ENCODE data around the gene ANXA6.

The ANXA6 gene

DNA sequence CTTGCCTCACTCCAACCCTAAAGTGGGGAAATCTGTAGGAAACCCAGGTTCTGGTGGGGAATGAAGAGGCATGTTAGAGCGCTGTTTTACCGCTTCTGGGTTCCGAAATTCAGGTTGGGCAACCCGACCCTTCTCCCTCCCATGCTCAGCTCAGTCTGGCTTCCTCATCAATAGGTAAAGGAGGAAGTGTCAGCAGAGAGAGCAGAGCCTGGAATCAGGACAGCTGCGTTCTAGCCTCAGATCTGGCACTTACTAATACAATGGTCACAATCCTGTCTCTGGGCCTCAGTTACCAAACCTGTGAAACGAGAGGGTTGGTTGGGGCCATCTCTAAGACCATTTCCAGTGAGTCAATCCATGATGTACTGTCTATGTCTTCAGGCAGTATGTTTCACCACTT lies 60.5 kb downstream of the ANXA6 start:
- no peak for DNase-seq

DNA sequence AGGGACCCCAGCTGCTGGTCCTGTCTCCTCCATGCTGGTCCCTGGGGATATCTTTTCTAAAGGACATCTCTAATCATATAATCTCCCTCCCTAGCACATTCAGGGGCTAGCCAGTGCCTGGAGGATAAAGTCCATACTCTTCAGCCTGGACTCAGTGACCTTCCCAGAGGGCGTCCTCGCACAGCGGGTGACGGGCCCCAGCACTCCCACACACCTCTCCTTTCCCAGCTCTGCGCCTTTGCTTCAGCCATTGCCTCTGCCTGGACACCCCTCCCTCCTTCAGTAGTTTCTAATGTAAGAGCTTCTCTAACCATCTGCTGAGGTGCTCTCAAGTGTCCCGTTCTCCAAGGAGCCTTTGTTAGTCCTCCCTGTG lies 61.6 kb downstream of the ANXA6 start:
- DNase-seq, result no peak

DNA sequence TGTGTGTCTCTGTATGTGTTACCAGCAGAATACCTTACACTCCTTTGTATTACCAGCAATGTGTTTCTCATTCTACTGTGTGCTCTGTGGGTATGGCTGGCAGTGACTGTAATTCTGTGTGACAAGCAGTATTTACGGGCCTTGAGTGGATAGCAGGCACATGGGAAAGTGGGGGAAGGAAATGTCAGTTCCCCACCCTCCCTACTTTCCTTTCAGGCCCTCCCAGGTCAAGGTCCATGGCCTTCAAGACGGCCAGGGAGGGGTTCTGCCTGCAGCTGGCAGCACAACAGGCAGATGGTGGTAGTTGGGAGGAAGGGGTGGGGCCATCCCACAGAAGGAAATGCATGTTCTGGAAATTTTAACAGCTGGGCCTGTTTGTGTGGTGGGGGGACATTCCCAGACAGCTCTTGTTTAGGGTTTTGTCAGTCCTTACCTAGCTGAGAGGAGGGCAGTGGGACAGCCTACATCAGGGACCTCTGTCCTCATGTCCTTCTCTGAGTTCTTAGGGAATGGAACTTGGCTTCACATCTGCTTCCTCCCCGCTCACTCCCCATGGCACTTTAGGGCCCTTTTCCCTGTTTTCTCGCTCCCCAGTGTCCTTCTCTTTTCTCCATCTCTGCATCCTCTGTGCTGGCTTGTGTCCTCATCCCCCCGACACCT lies 62.1 kb downstream of the ANXA6 start:
- DNase-seq, result no peak

DNA sequence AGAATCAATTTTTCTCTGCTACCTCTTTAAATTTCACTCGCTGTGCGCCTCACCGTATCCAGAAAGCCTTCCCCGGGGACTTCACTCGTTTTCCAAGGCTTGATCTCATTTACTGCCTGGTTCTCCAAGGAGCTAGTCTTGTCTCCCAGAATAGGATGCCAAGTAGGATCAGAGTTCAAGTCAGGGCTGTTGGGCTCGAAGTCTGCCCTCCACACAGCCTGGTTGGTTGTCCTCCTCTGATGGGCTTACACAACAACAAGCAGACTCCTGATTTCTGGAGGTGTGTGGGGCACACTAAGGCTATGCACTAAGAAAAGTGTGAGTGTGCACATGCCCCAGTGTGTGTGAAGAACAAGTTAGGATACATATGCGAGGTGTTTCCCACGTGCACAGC lies 62.7 kb downstream of the ANXA6 start:
- no peak for DNase-seq

DNA sequence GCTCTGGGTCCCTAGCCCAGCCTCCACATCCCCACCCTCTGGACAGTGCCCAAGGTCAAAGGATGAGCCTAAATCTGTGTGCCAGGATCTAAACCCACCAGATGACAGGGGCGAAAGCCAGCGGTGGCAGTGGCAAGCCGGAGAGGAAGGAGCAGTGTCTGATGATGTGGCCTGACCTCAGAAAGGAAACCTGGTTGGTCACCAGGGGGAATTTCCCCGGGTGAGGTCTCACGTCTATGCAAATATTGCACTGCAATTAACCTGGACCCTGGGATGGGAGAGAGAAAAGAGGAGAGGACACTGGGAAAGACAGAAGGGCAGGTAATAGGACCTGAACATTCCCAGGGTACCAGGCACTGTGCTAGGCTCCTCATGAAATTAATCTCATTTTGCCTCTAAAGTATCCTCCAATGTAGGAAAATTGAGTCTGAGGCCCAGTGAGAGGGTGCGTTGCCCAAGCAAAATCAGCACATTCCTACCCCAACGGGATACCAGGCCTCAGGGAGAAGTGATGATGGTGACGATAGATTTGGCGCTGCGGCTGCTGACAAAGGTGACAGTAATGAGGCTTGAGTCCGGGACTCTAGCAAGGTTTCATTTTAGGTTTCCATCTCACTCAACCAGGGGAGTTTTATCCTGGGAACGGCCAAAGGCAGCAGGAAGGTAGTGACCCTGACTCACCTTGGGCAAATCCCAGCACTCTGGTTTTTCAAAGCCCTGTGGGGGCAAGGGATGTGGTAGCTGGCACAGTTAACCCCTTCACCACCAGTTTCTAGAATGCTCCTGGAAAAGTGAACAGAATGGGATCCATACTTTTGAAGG lies 63.3 kb downstream of the ANXA6 start:
- DNase-seq, result no peak

DNA sequence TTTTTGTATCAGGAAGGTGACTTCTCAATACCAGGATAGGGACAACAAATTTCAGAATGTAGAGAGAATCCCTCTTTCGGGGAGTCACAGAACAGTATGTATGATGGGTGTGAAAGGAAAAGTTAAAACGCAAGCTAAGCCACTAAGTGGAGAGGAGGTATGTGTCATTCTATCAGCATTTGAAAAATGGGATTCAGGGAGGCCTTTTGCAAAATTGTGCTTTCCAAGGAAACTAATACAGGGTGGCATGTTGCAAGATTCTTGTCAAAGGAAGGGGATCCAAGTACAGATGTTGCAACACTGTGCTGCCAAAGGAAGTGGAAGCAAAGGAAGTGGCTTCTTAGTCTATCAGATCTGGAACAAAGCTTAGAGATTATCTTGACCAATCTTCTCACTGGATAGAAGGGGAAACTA lies 64.1 kb downstream of the ANXA6 start:
- DNase-seq, result no peak

DNA sequence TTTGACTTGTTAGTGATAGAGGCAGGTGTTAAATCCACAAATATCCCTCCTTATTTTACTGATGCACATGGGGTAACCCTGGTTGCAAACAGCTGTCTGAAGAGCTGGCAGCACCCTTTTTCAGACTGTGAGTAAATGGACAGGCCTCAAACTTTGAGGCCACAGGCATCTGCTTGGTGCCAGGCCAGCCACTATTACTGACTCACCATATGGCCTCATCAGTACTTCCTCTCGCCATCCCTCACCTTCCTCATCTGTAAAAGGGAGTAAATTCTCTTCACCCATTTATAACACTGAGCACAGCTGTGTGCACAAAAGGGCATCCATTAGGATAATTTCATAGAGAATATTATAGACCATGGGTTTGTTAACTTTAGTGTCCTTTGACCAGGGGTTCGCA lies 64.8 kb downstream of the ANXA6 start:
- DNase-seq, result no peak

DNA sequence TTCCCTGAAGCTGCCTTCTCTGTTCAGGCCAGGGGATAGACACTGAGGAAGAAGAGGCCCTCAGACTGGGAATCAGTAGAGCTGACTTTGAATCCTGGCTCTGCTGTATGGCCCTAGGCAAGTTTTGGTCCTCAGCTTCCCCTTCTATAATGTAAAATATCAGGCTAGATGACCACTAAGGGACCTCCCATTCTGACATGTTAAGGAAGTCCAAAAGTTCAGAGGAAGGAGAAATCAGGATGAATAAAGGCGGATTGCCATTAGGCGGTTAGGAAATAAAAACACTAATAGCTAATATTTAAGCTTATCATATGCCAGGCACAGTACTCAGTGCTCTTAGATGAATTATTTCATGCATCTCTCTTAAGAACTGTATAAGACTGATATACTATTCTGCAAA lies 67.9 kb downstream of the ANXA6 start:
- no peak for DNase-seq

DNA sequence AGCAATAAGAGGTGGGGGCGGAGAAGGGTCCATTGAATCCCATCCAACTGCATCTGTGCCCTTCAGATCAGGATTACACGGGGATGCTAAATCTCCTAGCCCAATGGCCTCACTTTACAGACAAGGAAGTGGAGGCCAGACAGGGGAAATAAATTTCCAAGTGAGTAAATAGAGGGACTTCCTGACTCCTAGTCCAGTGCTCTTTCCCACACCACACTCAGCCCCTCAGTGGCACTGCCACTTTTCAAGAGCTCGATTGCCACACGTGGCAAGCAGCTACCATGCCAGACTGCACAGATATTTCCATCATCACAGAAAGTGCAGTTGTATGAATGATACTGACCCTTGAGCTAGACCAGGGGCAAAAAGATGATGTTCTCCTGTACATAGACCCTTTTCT lies 68.6 kb downstream of the ANXA6 start:
- DNase-seq, result no peak

DNA sequence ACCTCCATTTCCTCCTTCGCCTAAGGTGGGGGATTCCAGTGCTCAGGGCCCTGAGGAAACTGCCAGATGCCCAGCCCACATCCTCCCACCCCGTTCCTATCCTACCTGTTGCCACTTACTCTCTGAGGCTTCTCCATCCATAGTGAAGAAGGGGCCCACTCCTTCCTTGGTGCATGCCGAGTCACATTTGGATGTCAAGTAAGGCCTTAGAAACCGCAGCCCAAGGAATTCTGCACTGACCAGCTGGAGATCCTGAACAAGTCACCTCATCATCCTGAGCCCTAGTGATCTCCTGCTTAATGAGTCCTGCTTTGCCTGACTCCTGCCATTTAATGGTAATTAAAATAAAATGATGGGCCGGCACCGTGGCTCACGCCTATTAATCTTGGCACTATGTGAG lies 70.1 kb downstream of the ANXA6 start:
- no peak for DNase-seq

DNA sequence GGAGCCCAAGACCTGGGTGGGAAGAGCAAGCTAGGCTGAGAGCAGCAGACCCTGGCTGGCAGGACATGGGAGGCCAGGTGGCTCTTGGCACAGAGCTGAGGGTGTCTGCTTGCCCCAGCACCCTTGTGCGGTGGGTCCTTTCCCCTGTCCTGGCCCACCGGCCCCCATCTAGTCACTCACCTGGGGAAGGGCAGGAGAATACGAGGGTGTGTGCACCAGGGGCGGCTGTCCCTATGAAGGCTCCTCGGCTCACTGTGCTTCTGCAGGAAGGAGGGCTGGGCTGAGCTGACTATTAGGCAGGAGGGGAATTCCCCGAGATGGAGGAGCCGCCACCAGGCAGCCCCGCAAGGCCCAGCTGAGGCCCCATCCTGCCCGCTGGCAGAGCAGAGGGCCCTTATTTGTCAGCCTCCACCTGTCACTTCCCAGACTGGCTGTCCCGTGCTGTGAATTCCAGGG lies 70.6 kb downstream of the ANXA6 start:
- no peak for DNase-seq

DNA sequence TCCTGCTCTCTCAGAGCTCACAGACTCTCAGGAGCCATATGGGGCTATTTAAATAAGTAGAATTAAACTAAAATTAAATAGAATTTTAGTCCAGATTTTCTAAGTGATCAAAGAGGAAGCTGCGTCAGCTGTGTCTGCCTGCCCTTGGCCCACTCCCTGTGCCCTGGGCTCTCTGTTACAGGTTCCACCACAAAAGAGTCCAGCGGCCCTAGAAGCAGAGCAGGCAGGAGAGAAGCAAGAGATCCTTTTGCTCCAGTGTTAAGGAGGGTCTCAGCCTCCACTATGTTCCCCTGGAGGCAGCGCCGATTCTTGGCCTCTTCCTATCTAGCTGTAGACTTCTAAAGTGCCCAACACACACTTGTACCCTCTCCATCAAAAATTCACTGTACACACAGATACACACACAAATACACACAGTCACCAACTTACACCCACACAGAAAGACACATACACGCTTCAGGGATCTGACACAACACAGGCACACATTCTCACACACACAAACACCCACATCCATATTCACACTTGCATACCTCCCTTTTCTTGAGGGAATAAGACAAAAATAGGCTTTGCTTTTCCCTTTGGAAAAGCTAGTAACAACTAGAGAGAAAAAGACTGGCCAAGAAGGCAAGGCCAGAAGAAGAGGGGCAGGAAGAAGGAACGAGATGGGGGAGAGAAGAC lies 71.2 kb downstream of the ANXA6 start:
- DNase-seq, result no peak

DNA sequence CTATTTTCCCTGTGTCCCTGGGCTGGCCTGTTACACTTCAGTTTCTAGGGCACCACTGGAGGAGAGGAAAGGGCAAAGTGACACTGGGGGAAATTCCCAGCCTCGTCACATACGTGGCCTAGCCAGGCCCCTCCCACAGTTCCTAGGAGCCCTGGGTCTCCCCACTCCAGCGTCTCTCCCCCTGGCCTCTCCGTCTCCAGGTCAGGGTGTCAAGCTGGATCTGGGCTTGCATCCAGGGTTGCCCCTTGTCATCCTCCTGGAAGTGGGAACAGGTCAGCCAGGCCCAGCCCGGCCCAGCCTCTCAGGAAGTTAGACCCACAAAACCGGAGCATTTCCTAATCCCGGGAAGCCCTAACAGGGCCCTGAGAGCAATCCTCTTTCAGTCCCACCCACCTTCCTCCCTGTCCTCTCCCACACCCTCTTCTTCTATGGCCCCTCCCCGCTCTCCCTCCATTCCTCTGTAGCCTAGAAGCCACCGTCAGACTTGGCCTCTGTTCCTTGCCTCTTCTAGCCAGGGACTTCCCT lies 72.0 kb downstream of the ANXA6 start:
- no peak for DNase-seq

DNA sequence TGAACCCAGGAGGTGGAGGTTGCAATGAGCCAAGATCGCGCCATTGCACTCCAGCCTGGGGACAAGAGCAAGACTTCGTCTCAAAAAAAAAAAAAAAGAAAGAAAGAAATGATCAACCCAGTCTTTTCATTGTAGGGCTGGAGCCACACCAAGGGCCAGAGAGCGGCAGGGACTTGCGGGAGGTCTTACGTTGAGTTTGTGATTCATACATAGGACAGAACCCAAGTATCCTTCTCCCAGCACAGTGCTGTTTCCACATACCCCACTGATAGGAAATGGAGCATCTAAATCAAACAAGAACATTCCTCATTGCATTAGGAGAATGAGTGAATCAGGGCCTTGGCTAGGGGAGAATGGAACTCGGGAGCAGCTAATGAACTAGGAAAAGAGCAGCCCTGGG lies 73.2 kb downstream of the ANXA6 start:
- no peak for DNase-seq

DNA sequence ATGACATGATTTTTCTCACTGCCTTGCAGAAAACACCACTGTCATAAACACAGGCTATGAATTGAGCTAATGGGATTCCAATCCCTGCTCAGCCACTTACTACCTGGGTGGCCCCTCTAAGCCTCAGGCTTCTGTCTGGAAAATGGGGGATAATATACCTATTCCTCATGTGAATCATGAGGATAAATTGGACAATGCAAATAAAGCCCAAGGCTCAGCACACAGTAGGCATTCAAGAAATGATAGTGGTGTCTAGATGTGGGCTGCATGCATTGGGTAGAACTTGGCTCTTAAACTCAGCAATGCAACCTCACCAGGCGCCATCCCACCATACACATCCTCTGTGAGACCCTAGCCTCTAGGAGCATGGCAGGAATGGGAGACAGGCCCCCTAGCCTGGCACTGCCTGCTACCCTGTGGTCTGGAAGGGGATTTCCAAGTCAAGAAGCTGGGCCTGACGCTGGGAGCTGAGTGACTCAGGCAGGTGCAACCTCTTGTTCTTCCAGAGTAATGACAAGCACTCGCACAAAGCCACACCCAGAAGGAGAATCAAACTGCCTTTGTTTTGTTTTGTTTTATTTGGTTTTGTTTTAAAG lies 74.4 kb downstream of the ANXA6 start:
- DNase-seq, result peak; percentile 18

DNA sequence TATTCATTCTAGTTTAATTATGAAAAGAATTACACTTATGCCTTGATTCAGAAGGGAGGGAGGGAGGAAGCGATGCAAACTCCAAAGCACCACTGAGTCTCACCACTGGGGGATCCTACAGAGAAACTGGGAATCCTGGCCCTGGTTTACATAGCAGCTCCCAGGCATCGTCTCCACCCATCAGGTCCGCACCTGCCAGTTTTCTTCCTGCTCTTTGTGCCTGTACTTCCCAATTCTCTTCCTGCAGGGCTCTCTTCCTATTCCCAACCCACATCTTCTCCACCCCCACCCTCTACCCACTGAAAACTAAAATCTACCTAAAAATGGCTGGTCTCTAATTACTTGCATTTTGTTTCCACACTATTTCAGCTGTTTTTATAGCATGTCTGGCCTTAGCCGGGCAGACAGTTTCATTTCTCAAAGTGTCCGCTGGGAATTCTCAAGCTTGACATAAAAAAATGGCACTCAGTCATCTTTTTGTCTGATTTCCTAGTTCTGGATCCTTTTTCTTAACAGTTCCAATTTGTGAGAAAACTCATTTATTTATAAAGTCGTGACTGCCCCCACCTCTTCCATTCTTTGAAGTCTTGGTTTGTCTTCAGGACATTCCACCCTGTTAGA lies 75.2 kb downstream of the ANXA6 start:
- DNase-seq, result peak; percentile 9

DNA sequence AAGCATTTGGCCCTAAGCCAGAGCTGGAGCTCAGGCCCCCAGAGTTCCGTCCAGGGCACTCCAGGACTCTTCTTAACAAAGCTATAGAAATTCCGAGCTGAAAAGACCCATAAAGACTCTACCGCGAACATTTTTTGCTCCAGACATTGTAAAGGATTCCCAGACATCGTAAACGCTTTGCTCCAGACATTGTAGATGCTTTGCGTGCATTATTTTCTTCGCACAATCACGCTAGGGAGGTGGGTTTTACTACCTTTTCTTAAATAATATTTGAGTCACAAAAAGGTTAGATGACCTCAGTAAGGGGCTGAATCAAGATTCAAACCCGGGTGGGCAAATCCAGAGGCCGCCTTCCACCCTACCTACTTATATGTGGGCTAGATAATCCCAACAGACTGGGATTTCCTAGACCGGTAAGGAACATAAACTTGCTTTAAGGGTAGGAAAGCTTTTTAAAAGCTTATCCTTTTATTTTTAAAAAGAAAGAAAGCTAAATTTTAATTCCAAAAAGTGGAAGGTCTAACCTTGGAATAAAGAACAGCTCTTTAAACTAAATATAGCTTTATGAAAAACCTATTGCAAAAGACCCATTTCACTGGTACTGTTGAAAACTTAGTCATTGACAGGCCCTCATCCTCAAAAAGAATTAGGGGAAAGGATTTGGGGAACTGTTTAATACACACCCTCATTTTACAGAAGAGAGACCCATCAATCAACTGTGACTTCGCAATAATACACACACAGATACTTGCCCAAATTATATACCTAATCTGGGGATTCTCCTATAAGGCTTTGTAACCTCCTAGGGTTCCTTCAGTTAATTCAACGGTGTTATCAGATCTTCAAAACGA lies 75.9 kb downstream of the ANXA6 start:
- DNase-seq, result peak; percentile 29

DNA sequence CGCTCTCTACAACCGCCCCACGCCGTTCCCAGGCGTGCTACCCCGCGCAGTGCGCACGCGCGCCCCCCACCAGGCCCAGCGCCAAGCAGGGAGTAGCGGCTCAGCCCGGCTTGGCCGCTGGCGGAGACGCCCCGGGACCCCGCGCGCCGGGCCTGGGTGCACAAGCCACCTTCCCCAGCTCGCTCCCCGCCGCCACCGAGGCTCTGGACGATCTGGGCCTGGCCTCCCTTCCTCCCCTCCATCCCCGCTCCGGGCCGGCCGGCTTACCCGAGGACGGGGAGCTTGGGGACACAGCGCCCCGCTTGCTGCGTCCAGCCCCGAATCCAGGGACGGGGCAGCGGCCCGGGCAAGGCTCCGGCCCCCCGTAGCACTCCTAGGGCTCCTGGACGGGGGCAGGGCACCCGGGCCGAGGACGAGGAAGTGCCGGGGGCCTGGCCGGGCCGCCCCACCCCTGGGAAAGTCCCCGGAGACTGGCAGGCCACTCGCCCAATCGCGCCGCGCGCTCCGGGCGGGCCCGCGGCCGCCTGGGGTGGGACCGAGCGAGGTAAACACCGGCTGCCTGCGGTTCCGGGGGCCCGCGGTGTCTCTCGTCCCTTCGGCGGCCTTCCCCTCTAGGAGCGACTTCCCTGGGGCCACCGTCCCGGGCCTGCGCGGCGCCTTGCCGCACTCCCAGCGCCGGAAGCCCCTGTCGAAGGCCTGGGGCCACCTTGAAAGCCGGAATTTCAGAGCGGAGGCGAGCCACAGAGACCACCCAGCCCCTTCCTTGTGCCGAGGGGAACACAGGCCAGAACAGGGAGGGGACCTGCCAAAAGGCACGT lies 76.8 kb downstream of the ANXA6 start, which contains the start of gene TNIP1:
Gene TNIP1 (minus strand): TSS at position 422 of the 818 bp plus-strand sequence. CDS start 15,939 bp downstream, outside the sequence.
- peak; percentile 62 for DNase-seq

DNA sequence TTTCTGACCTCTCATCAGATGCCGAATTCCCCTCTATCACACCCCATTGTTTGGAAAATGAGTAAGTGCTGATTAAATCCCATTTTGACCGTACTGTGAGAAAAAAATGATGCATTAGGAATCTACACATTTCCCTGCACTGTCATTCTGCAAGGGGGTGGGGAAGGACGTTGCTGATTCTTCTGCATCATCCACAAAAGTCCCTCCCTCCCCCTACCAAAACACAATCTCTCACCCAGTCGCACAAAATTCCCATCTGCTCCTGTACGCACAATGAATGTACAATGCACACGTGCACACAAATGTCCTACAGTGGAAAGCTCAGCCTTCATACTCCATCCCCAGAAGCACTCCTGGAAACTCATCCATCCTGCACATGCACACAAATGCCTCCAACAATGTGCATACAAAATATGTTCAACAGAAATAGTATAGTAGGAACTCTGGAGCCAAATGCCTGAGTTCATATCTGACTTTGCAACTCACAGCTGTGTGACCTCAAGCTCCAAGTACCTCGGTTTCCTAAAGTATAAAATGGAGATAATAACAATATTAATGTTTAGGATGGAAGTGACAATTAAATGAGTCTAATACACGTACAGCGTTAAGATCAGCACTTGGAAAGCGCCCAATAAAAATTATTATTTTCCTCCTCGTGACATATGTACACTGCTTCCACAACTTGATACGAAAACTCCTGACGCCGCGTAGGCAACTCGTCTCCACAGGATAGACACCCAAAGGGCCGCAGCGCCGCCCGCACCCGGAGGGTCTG lies 77.6 kb downstream of the ANXA6 start:
- no peak for DNase-seq

Data from NCI-H748 treated with DMSO at 0.1 percent for 48 hours (cell line).